IPS-18c (cell line): ENCODE results near the gene PRODH2.
A peak's percentile ranks its signal among the peaks of the same experiment; 100 is the strongest.

Experiments
- H3K4me3 ChIP-seq: 2 replicates; pipeline ENCODE4 v1.7.0; 2013; ENCODE audit warnings: low read depth, mild to moderate bottlenecking, low read length, moderate library complexity; ENCODE audit not compliant: insufficient read depth
- H3K9me3 ChIP-seq: one replicate; pipeline ENCODE4 v1.6.1; 2013; ENCODE audit warnings: mild to moderate bottlenecking, low read length, moderate library complexity; ENCODE audit not compliant: control insufficient read depth, insufficient read depth

The PRODH2 gene

DNA sequence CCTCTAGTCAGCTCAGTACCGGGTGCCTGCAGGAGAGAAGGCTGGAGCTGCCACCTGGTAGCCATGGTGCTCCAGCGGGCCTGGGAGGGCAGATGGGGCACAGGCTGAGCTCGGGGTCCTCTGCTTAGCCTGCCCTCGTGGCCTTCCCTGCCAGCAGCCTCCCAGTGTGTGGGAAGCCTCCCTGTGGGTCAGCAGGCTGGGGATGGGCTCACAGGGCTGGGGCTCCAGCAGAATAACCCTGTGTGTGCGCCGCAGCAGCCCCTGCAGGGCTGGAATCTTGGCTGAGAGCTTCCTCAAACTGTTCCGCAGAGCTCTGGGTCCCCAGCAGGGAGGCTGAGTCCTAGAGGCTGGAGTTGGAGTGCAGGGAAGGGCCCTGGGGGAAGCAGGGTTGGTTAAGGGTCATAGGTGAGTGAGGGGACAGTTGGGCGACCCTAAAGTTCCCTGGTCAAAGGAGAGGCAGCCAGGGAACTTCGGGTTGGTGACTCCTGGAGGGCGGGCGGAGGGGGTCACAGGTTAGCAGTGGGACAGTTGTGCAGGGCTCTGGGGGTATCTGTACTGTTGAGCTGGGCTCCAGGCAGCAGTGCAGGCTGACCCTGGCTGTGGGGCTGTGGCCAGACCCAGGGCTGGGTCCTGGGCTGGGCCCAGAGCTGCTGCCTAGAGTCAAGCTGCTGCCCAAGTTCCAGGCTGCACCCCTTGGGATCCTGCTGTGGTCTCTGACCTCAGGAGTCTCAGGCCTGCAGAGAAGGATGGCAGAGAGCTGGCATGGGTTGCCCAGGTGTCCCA lies 23.3 kb downstream of the PRODH2 start:
- H3K9me3 ChIP-seq = no peaks in the 10 kb centered on the region
- no peak overlapping the region for H3K4me3 ChIP-seq

- Histone ChIP-seq H3K4me3 (no peak overlapping the region), H3K9me3 (no peaks in the 10 kb centered on the region)
These were observed 24.3 kb downstream of the PRODH2 start for GRCh38 chr19:35788205-35788960.

GRCh38 chr19:35787227-35787799 lies 25.3 kb downstream of the PRODH2 start:
- no peak overlapping the region for H3K4me3 ChIP-seq
- H3K9me3 ChIP-seq = no peaks in the 10 kb centered on the region

DNA sequence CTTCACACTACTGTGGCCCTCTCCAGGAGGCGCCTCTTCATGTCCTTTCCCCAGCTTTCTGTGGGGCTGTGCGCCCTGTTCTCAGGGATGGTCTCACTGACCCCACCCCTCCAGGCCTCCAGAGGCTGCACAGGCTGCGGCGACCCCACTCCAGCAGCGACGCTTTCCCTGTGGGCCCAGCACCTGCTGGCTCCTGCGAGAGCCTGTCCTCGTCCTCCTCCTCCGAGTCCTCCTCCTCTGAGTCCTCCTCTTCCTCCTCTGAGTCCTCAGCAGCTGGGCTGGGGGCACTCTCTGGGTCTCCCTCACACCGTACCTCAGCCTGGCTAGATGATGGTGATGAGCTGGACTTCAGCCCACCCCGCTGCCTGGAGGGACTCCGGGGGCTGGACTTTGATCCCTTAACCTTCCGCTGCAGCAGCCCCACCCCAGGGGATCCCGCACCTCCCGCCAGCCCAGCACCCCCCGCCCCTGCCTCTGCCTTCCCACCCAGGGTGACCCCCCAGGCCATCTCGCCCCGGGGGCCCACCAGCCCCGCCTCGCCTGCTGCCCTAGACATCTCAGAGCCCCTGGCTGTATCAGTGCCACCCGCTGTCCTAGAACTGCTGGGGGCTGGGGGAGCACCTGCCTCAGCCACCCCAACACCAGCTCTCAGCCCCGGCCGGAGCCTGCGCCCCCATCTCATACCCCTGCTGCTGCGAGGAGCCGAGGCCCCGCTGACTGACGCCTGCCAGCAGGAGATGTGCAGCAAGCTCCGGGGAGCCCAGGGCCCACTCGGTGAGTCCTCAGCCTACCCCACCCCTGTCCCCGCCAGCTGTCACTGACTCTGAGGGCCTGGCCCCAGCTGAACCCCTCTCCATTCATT lies 26.1 kb downstream of the PRODH2 start:
- no peak overlapping the region for H3K4me3 ChIP-seq
- no peaks in the 10 kb centered on the region for H3K9me3 ChIP-seq

DNA sequence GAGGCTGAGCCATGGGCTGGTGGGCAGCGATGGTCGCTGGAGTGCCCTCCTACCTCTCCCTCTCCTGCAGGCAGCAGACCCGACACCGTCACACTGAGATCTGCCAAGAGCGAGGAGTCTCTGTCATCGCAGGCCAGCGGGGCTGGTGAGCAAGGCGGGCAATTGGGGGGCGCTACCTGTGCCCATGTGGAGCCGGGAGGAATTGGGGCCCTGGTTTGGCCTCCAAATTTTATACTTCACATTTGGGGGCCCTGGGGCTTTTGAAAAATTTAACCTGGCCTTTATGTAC lies 27.4 kb downstream of the PRODH2 start:
- Histone ChIP-seq H3K9me3 (no peaks in the 10 kb centered on the region), H3K4me3 (peak overlapping the region; percentile 62)

GRCh38 chr19:35784503-35785338 lies 27.9 kb downstream of the PRODH2 start:
- Histone ChIP-seq H3K4me3 (peak overlapping the region; percentile 62), H3K9me3 (no peaks in the 10 kb centered on the region)

GRCh38 chr19:35783469-35784434 lies 28.9 kb downstream of the PRODH2 start:
- Histone ChIP-seq H3K9me3 (no peaks in the 10 kb centered on the region), H3K4me3 (peak overlapping the region; percentile 53)

DNA sequence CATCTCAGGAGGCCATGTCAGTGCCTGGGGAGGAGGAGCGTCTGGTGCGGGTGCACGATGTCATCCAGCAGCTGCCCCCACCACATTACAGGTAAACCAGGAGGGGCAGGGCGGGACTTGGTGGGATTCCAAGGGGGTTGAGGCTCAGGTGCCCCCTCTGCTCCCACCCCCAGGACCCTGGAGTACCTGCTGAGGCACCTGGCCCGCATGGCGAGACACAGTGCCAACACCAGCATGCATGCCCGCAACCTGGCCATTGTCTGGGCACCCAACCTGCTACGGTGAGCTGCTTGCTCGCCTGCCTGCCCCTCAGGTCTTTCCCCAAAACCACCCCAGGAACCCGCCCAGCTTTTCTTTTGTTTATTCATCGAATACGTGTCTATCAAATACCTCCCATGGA lies 30.1 kb downstream of the PRODH2 start:
- Histone ChIP-seq H3K9me3 (no peaks in the 10 kb centered on the region), H3K4me3 (no peak overlapping the region)

- Histone ChIP-seq H3K4me3 (no peak overlapping the region), H3K9me3 (no peaks in the 10 kb centered on the region)
These were observed 31.0 kb downstream of the PRODH2 start for GRCh38 chr19:35781650-35782049.

- Histone ChIP-seq H3K4me3 (no peak overlapping the region), H3K9me3 (no peaks in the 10 kb centered on the region)
These were observed 31.9 kb downstream of the PRODH2 start for GRCh38 chr19:35780717-35781116.

DNA sequence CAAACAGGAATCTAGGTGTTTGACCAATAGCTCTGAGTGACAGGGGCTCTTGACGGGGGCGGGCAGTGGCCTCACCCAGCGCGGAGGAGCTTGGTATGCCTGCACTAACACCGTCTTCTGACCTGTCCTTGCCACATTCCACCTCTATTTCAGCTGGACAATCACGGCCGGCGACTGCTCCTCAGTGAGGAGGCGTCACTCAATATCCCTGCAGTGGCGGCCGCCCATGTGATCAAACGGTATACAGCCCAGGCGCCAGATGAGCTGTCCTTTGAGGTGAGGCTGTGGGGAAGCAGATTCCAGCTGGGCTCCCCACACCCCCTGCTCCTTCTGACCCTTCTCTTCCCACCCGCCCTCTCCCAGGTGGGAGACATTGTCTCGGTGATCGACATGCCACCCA lies 32.6 kb downstream of the PRODH2 start:
- no peak overlapping the region for H3K4me3 ChIP-seq
- H3K9me3 ChIP-seq = no peaks in the 10 kb centered on the region

DNA sequence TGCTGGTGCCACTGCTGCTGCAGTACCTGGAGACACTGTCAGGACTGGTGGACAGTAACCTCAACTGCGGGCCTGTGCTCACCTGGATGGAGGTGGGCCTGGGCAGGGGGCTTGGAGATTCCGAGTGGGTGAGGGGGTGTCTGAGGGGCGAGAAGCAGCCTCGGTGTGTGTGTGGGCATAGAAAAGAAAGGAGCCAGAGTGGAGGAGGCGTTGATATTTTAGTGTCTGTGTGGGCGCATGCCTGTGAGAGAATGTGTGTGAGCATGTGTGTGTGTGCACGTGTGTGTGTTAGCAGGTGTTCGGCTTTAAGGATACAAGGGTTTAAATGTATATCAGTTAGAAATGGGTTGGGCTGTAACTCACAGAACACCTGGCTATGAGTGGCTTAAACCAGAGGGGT lies 33.6 kb downstream of the PRODH2 start:
- Histone ChIP-seq H3K4me3 (no peak overlapping the region), H3K9me3 (no peaks in the 10 kb centered on the region)

GRCh38 chr19:35777961-35778360 lies 34.7 kb downstream of the PRODH2 start:
- Histone ChIP-seq H3K9me3 (no peaks in the 10 kb centered on the region), H3K4me3 (no peak overlapping the region)

DNA sequence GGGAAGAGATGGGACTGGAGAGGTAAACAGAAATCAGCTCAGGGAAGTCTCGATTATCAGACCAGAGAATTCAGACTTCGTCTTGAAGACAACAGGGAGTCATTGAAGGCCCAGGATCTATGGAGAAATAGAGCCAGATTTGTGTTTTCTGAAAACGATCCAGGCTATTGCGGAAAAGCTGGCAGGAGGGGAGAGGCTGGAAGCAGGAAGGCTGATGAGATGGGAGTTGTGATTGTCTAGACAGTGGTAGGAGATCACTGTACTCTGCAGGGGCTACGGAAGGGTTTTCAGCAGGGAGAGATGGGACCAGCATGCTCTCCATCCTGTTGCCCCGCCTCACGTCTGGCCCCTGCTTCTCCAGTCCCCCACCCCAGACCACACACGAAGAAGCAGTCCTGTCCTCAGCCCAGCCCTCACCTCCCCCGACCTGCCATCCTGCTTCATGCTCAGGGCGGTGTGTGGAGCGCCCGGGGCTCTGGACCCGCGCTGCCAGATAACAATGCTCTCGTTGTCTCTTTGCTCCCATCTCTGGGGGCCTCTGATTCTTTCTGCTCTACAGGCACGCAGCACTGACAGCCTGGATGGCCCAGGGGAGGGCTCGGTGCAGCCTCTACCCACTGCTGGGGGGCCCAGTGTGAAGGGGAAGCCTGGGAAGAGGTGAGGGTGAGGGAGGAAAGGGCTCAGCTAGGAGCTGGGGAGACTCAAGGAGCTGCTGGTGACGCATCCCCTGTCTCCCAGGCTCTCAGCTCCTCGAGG lies 35.4 kb downstream of the PRODH2 start:
- Histone ChIP-seq H3K4me3 (peak overlapping the region; percentile 28; the same call in 1 of the 2 replicates), H3K9me3 (no peaks in the 10 kb centered on the region)

GRCh38 chr19:35776102-35776788 lies 36.4 kb downstream of the PRODH2 start:
- H3K9me3 ChIP-seq = no peaks in the 10 kb centered on the region
- H3K4me3 ChIP-seq = peak overlapping the region; percentile 66
